DND-41 (cell line): ENCODE data around the gene KLHL12.
"Not testable (repeated sequence)": the region's sequence is repeated elsewhere in the genome, so short reads cannot be mapped to it uniquely, and the experiment has no call there.

ENCODE experiments used
- ATAC-seq: fragments of 200-7000 bp; cut with Tn5 transposase; 3 replicates; pipeline ENCODE4 v1.9.1; 2021; ENCODE audit warnings: low read depth; ENCODE audit not compliant: insufficient read depth
- DNase-seq: peaks from one replicate; pipeline ENCODE4 v3.0.0-alpha.2; 2020
- H2AFZ ChIP-seq: 2 replicates; pipeline ENCODE4 v1.6.0; 2012; ENCODE audit warnings: low read depth, low read length
- H3K27ac ChIP-seq: 2 replicates; pipeline ENCODE4 v1.5.1; 2012; ENCODE audit warnings: low read length, inconsistent platforms
- H3K27me3 ChIP-seq: fragments of 200-600 bp; sonication (generic); 2 replicates; pipeline ENCODE4 v1.6.0; 2012; ENCODE audit warnings: low read length, mild to moderate bottlenecking, inconsistent platforms; ENCODE audit not compliant: insufficient read depth, poor library complexity
- H3K36me3 ChIP-seq: 2 replicates; pipeline ENCODE4 v1.5.1; 2012; ENCODE audit warnings: low read length, inconsistent platforms; ENCODE audit not compliant: insufficient read depth
- H3K4me1 ChIP-seq: 2 replicates; pipeline ENCODE4 v1.5.1; 2012; ENCODE audit warnings: mild to moderate bottlenecking, low read length; ENCODE audit not compliant: insufficient read depth
- H3K4me2 ChIP-seq: 2 replicates; pipeline ENCODE4 v1.6.0; 2012; ENCODE audit warnings: mild to moderate bottlenecking, moderate library complexity, low read length, inconsistent platforms; ENCODE audit not compliant: insufficient read depth
- H3K4me3 ChIP-seq, 2 experiments: fragments of 200-600 bp in 1 of 2; shearing (Covaris generic) in 1 of 2; 2 replicates each; pipeline ENCODE4 v1.5.1; 2012 to 2016; ENCODE audit warnings: inconsistent platforms in 2 of 2, low read length in 2 of 2, mild to moderate bottlenecking in 2 of 2, low read depth in 1 of 2, moderate library complexity in 1 of 2
- H3K79me2 ChIP-seq: 2 replicates; pipeline ENCODE4 v1.6.0; 2012; ENCODE audit warnings: low read length, inconsistent platforms; ENCODE audit not compliant: insufficient read depth
- H3K9ac ChIP-seq: 2 replicates; pipeline ENCODE4 v1.6.0; 2012; ENCODE audit warnings: low read depth, mild to moderate bottlenecking, inconsistent platforms, low read length, moderate library complexity
- H3K9me3 ChIP-seq: 2 replicates; pipeline ENCODE4 v1.5.1; 2012; ENCODE audit warnings: low read length, moderate library complexity, mild to moderate bottlenecking, inconsistent platforms; ENCODE audit not compliant: insufficient read depth, severe bottlenecking
- H4K20me1 ChIP-seq: 2 replicates; pipeline ENCODE4 v1.6.0; 2012; ENCODE audit warnings: low read length; ENCODE audit not compliant: insufficient read depth
- CTCF ChIP-seq: IDR thresholded peaks from 2 replicates; pipeline ENCODE4 v1.5.1; 2012; ENCODE audit warnings: borderline replicate concordance, low read length, moderate library complexity, mild to moderate bottlenecking; ENCODE audit not compliant: poor library complexity, severe bottlenecking; ENCODE audit errors: extremely low read depth
- EZH2 ChIP-seq: IDR thresholded peaks from 3 replicates; pipeline ENCODE4 v1.6.1; 2012; ENCODE audit warnings: borderline replicate concordance, low read depth, mild to moderate bottlenecking, moderate library complexity, low read length, inconsistent platforms; ENCODE audit not compliant: severe bottlenecking

KLHL12 gene

GRCh38 chr1:202940561-202940960 is 13.5 kb upstream of the KLHL12 start:
- TF ChIP-seq CTCF (no peak), EZH2 (no peak)

GRCh38 chr1:202938287-202938925 is 11.4 kb upstream of the KLHL12 start:
- no peaks in the 10 kb centered on the region for H3K79me2 ChIP-seq

More at GRCh38 chr1:202940561-202940960, 13.5 kb upstream of the KLHL12 start:
- no peak overlapping the region for H2AFZ ChIP-seq
- H3K27me3 ChIP-seq: no peaks in the 10 kb centered on the region
- peaks cover 53% of the 10 kb centered on the region for H3K36me3 ChIP-seq
- H3K9ac ChIP-seq: no peak overlapping the region
- H3K27ac ChIP-seq: no peak overlapping the region
- H3K4me2 ChIP-seq: no peak overlapping the region
- no peaks in the 10 kb centered on the region for H3K4me1 ChIP-seq
- H4K20me1 ChIP-seq: no peaks in the 10 kb centered on the region
- DNase-seq: no peak
- H3K9me3 ChIP-seq: no peaks in the 10 kb centered on the region
- ATAC-seq: no peak
- H3K4me3 ChIP-seq: no peak overlapping the region
- H3K79me2 ChIP-seq: no peaks in the 10 kb centered on the region

GRCh38 chr1:202936409-202936808 is 9.4 kb upstream of the KLHL12 start:
- not testable (repeated sequence) for ATAC-seq, H3K9me3 ChIP-seq, DNase-seq, H3K9ac ChIP-seq, H3K27me3 ChIP-seq, H2AFZ ChIP-seq, H3K4me2 ChIP-seq, H4K20me1 ChIP-seq, H3K4me3 ChIP-seq, H3K79me2 ChIP-seq, H3K27ac ChIP-seq, H3K4me1 ChIP-seq
- H3K36me3 ChIP-seq: peaks cover 14% of the 10 kb centered on the region

More at GRCh38 chr1:202938287-202938925, 11.4 kb upstream of the KLHL12 start:
- TF ChIP-seq EZH2: no peak
- no peak for TF ChIP-seq CTCF
- no peak overlapping the region for H3K4me2 ChIP-seq
- ATAC-seq (no peak), DNase-seq (no peak)
- H3K9me3 ChIP-seq: no peaks in the 10 kb centered on the region
- no peaks in the 10 kb centered on the region for H3K4me1 ChIP-seq
- no peaks in the 10 kb centered on the region for H4K20me1 ChIP-seq
- peaks cover 31% of the 10 kb centered on the region for H3K36me3 ChIP-seq
- no peaks in the 10 kb centered on the region for H3K27me3 ChIP-seq
- H3K27ac ChIP-seq: no peak overlapping the region
- H2AFZ ChIP-seq: no peak overlapping the region
- no peak overlapping the region for H3K9ac ChIP-seq
- no peak overlapping the region for H3K4me3 ChIP-seq

- H3K27ac ChIP-seq: no peak overlapping the region
- H2AFZ ChIP-seq: no peak overlapping the region
- DNase-seq (no peak), ATAC-seq (no peak)
- peaks cover 8% of the 10 kb centered on the region; the same call in 1 of the 2 replicates for H3K36me3 ChIP-seq
- H3K9ac ChIP-seq: no peak overlapping the region
- H3K79me2 ChIP-seq: no peaks in the 10 kb centered on the region
- H3K4me2 ChIP-seq: no peak overlapping the region
- no peak overlapping the region for H3K4me3 ChIP-seq
- no peaks in the 10 kb centered on the region for H3K9me3 ChIP-seq
- no peaks in the 10 kb centered on the region for H3K27me3 ChIP-seq
- H3K4me1 ChIP-seq: no peaks in the 10 kb centered on the region
- no peaks in the 10 kb centered on the region for H4K20me1 ChIP-seq
- TF ChIP-seq CTCF (no peak), EZH2 (no peak)
These were observed 8.8 kb upstream of the KLHL12 start for GRCh38 chr1:202935844-202936243.
